HG02759 (cell line): ENCODE data around the gene IPO7.

Source experiments
- ATAC-seq: cut with Tn5 transposase; IDR thresholded peaks from one replicate; pipeline ENCODE4 v1.9.1; 2021; ENCODE audit warnings: mild to moderate bottlenecking, moderate library complexity; ENCODE audit not compliant: unreplicated experiment

Gene IPO7

GRCh38 chr11:9489080-9489765, 104.8 kb downstream of the IPO7 start:
- no peak for ATAC-seq

GRCh38 chr11:9490376-9490775, 105.9 kb downstream of the IPO7 start:
- ATAC-seq, result no peak

- ATAC-seq, result no peak
Observed at GRCh38 chr11:9493492-9493891, 109.0 kb downstream of the IPO7 start.

GRCh38 chr11:9494316-9494715, 109.9 kb downstream of the IPO7 start:
- no peak for ATAC-seq

- ATAC-seq, result no peak
Observed at GRCh38 chr11:9495803-9496514, 111.5 kb downstream of the IPO7 start.
